HEK293 (cell line): ENCODE results near the gene RUNX1.

Experiments
- CTCF ChIA-PET: fragments of 350-600 bp; formaldehyde crosslinking; extraction: SDS; loops from one replicate; lab custom pipeline; 2021; ENCODE audit warnings: antibody characterized with exemption; lab: Yijun Ruan, JAX
- POLR2A ChIA-PET: fragments of 300-600 bp; formaldehyde crosslinking; extraction: SDS; loops from one replicate; lab custom pipeline; 2020; ENCODE audit warnings: antibody characterized with exemption, inconsistent platforms; lab: Yijun Ruan, JAX
- H3K27ac ChIP-seq: fragments of 200-500 bp; sonication (Bioruptor generic); 2 replicates; pipeline ENCODE4 v1.5.1; 2014; ENCODE audit warnings: low read depth, low read length, control low read depth, inconsistent platforms; ENCODE audit errors: extremely low read depth
- H3K36me3 ChIP-seq, 2 experiments: fragments of 200-500 bp in 1 of 2; sonication (Bioruptor generic) in 1 of 2; 1 replicate in 1 of 2; 2 replicates in 1 of 2; pipeline ENCODE4 v1.5.1; 2014 to 2017; ENCODE audit warnings: inconsistent platforms in 2 of 2, low read length in 2 of 2; ENCODE audit not compliant: control insufficient read depth in 2 of 2, insufficient read depth in 1 of 2
- H3K4me1 ChIP-seq: fragments of 200-500 bp; sonication (Bioruptor generic); 2 replicates; pipeline ENCODE4 v1.5.1; 2014; ENCODE audit warnings: mild to moderate bottlenecking, low read length, inconsistent platforms; ENCODE audit not compliant: control insufficient read depth, insufficient read depth
- H3K4me3 ChIP-seq: 2 replicates; pipeline ENCODE4 v1.5.1; 2011; ENCODE audit warnings: low read depth, mild to moderate bottlenecking, control low read depth, low read length, moderate library complexity
- H3K9me3 ChIP-seq: fragments of 200-500 bp; sonication (Bioruptor generic); 2 replicates; pipeline ENCODE4 v1.5.1; 2014; ENCODE audit warnings: low read depth, low read length, inconsistent platforms; ENCODE audit not compliant: control insufficient read depth, insufficient read depth
- FEZF1 ChIP-seq: fragments of 450-650 bp; formaldehyde crosslinking; IDR thresholded peaks from 2 replicates; pipeline ENCODE4 v1.5.1; 2016; ENCODE audit warnings: missing biosample characterization, missing genetic modification characterization
- KLF1 ChIP-seq: fragments of 450-650 bp; formaldehyde crosslinking; IDR thresholded peaks from 2 replicates; pipeline ENCODE4 v1.5.1; 2016; ENCODE audit warnings: missing biosample characterization, missing genetic modification characterization
- KLF16 ChIP-seq: fragments of 450-650 bp; formaldehyde crosslinking; IDR thresholded peaks from 2 replicates; pipeline ENCODE4 v1.5.1; 2017; ENCODE audit warnings: missing biosample characterization, missing genetic modification characterization
- MZF1 ChIP-seq: fragments of 450-650 bp; formaldehyde crosslinking; IDR thresholded peaks from 2 replicates; pipeline ENCODE4 v1.5.1; 2017; ENCODE audit warnings: missing biosample characterization, missing genetic modification characterization, borderline replicate concordance
- REPIN1 ChIP-seq: fragments of 450-650 bp; formaldehyde crosslinking; IDR thresholded peaks from 2 replicates; pipeline ENCODE4 v1.5.1; 2017; ENCODE audit warnings: missing biosample characterization, missing genetic modification characterization, low read depth
- ZBTB17 ChIP-seq: fragments of 450-650 bp; formaldehyde crosslinking; IDR thresholded peaks from 2 replicates; pipeline ENCODE4 v1.5.1; 2016; ENCODE audit warnings: missing biosample characterization, missing genetic modification characterization
- ZFP3 ChIP-seq: fragments of 450-650 bp; formaldehyde crosslinking; IDR thresholded peaks from 2 replicates; pipeline ENCODE4 v1.5.1; 2016; ENCODE audit warnings: low read depth, missing biosample characterization, missing genetic modification characterization
- ZFP69B ChIP-seq: fragments of 450-650 bp; formaldehyde crosslinking; IDR thresholded peaks from 2 replicates; pipeline ENCODE4 v1.5.1; 2016; ENCODE audit warnings: missing biosample characterization, missing genetic modification characterization
- ZIC2 ChIP-seq: fragments of 450-650 bp; formaldehyde crosslinking; IDR thresholded peaks from 2 replicates; pipeline ENCODE4 v1.5.1; 2016; ENCODE audit warnings: missing biosample characterization, missing genetic modification characterization
- ZNF146 ChIP-seq: fragments of 450-650 bp; formaldehyde crosslinking; IDR thresholded peaks from 2 replicates; pipeline ENCODE4 v1.5.1; 2016; ENCODE audit warnings: missing biosample characterization, missing genetic modification characterization
- ZNF174 ChIP-seq: fragments of 450-650 bp; formaldehyde crosslinking; IDR thresholded peaks from 2 replicates; pipeline ENCODE4 v1.5.0; 2017; ENCODE audit warnings: missing biosample characterization, mild to moderate bottlenecking, missing genetic modification characterization
- ZNF302 ChIP-seq: fragments of 450-650 bp; formaldehyde crosslinking; IDR thresholded peaks from 2 replicates; pipeline ENCODE4 v1.5.1; 2016; ENCODE audit warnings: missing biosample characterization, missing genetic modification characterization, low read depth
- ZNF311 ChIP-seq: fragments of 450-650 bp; formaldehyde crosslinking; IDR thresholded peaks from 2 replicates; pipeline ENCODE4 v1.5.1; 2017; ENCODE audit warnings: missing biosample characterization, missing genetic modification characterization, borderline replicate concordance
- ZNF335 ChIP-seq: fragments of 450-650 bp; formaldehyde crosslinking; conservative IDR thresholded peaks from 2 replicates; pipeline ENCODE4 v1.5.1; 2016; ENCODE audit warnings: missing biosample characterization, missing genetic modification characterization
- ZNF37A ChIP-seq: fragments of 450-650 bp; IDR thresholded peaks from 2 replicates; pipeline ENCODE4 v1.5.1; 2018; ENCODE audit warnings: missing biosample characterization, missing genetic modification characterization
- ZNF416 ChIP-seq: fragments of 450-650 bp; formaldehyde crosslinking; IDR thresholded peaks from 2 replicates; pipeline ENCODE4 v1.5.1; 2016; ENCODE audit warnings: missing biosample characterization, missing genetic modification characterization
- ZNF433 ChIP-seq: fragments of 450-650 bp; formaldehyde crosslinking; IDR thresholded peaks from 2 replicates; pipeline ENCODE4 v1.5.1; 2016; ENCODE audit warnings: missing biosample characterization, missing genetic modification characterization, low read depth
- ZNF514 ChIP-seq: fragments of 450-650 bp; formaldehyde crosslinking; IDR thresholded peaks from 2 replicates; pipeline ENCODE4 v1.5.1; 2016; ENCODE audit warnings: missing biosample characterization, missing genetic modification characterization
- ZNF623 ChIP-seq: fragments of 450-650 bp; formaldehyde crosslinking; IDR thresholded peaks from 2 replicates; pipeline ENCODE4 v1.5.1; 2016; ENCODE audit warnings: missing biosample characterization, missing genetic modification characterization
- ZNF629 ChIP-seq: fragments of 450-650 bp; formaldehyde crosslinking; IDR thresholded peaks from 2 replicates; pipeline ENCODE4 v1.5.1; 2017; ENCODE audit warnings: missing biosample characterization, missing genetic modification characterization
- ZNF670 ChIP-seq: fragments of 450-650 bp; formaldehyde crosslinking; IDR thresholded peaks from 2 replicates; pipeline ENCODE4 v1.5.1; 2016; ENCODE audit warnings: missing biosample characterization, missing genetic modification characterization, low read depth
- ZNF707 ChIP-seq: fragments of 450-650 bp; formaldehyde crosslinking; IDR thresholded peaks from 2 replicates; pipeline ENCODE4 v1.5.1; 2016; ENCODE audit warnings: missing biosample characterization, missing genetic modification characterization
- TF ChIP-seq, protein P1 (sequence below): fragments of 450-650 bp; formaldehyde crosslinking; IDR thresholded peaks from 2 replicates; pipeline ENCODE4 v1.5.1; 2017; ENCODE audit warnings: missing biosample characterization, missing genetic modification characterization
- TF ChIP-seq, protein P2 (sequence below): fragments of 450-650 bp; formaldehyde crosslinking; IDR thresholded peaks from 2 replicates; pipeline ENCODE4 v1.5.1; 2016; ENCODE audit warnings: missing biosample characterization, missing genetic modification characterization
- TF ChIP-seq, protein P3 (sequence below): fragments of 450-650 bp; formaldehyde crosslinking; IDR thresholded peaks from 2 replicates; pipeline ENCODE4 v1.5.1; 2016; ENCODE audit warnings: missing biosample characterization, missing genetic modification characterization

RUNX1 gene

DNA sequence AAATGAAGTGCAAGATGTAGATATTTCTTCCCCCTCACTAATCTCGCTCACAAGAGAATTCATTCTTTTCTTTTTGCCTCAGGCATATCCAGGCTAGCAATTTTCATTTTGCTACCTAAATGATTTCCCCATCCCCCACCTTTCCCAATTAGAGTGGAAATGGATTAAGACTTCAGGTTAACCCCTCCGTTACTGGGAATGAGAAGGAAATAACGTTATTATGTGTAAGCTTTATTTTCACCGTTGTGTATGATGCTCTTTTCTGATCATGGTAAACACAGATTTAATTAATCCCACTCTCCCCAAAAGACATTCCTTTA is 143.9 kb downstream of the RUNX1 start:
- no peak for TF ChIP-seq ZBTB17 (tag by site-specific recombination)
- TF ChIP-seq, protein P1, sequence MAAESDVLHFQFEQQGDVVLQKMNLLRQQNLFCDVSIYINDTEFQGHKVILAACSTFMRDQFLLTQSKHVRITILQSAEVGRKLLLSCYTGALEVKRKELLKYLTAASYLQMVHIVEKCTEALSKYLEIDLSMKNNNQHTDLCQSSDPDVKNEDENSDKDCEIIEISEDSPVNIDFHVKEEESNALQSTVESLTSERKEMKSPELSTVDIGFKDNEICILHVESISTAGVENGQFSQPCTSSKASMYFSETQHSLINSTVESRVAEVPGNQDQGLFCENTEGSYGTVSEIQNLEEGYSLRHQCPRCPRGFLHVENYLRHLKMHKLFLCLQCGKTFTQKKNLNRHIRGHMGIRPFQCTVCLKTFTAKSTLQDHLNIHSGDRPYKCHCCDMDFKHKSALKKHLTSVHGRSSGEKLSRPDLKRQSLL, result no peak
- no peak for TF ChIP-seq ZIC2
- TF ChIP-seq ZNF335, result no peak
- no peak for TF ChIP-seq ZNF433 (tag by site-specific recombination)
- no peak for TF ChIP-seq ZNF302 (tag by site-specific recombination)
- TF ChIP-seq MZF1 (tag by site-specific recombination), result no peak
- Histone ChIP-seq H3K36me3 (no peaks in the 10 kb centered on the region), H3K4me3 (no peak overlapping the region), H3K9me3 (no peaks in the 10 kb centered on the region), H3K4me1 (no peaks in the 10 kb centered on the region), H3K27ac (no peak overlapping the region)
- ChIA-PET POLR2A (no interaction called here), CTCF (interaction anchor here (1.2 kb wide), 1 partner anchor 15 kb away, joined by 3 read pairs; no protein-coding TSS in a partner anchor)

DNA sequence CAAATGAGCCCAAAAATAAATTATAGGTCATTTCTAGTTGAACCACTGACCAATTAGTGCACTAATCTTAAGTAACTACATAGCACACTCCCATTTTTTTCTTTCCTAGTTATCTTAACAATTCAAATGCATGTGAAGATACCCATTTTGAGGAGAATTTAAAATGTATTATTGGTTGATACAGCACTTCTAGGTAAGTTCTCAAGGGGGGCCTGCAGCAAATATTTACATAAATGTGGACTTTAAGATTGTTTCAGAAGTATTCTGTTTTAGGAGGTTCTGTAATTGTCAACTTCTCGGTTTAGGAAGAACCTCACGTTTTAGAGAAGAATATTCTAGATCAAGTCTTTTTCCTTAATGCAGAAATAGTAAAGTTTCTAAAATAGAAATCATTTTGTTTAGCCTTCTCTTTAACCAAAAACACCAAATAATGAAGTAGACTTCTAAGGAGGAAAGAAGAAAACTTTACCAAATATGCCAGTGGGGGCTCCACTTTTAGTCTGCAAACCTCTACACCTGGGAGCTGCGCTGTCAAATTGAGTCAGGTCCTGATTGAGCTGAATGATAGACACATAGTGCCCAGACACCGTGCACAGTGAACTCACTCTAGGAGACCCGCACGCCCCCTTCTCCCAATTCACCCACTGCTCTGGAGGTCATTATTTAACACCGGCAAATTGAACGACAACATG is 144.4 kb downstream of the RUNX1 start:
- Histone ChIP-seq H3K4me1 (no peaks in the 10 kb centered on the region), H3K4me3 (no peak overlapping the region), H3K9me3 (no peaks in the 10 kb centered on the region), H3K36me3 (no peaks in the 10 kb centered on the region), H3K27ac (no peak overlapping the region)
- ChIA-PET CTCF (interaction anchor here (0.8 to 1.2 kb wide), 2 partner anchors 16 to 147 kb away, joined by 3 read pairs; no protein-coding TSS in a partner anchor), POLR2A (no interaction called here)
- TF ChIP-seq ZFP69B (tag by site-specific recombination) (no peak), ZNF670 (no peak), FEZF1 (no peak), ZFP3 (no peak), ZNF311 (tag by site-specific recombination) (no peak), ZNF514 (no peak), ZNF174 (tag by site-specific recombination) (no peak), ZNF623 (tag by site-specific recombination) (no peak), ZNF416 (tag by site-specific recombination) (no peak), KLF16 (tag by site-specific recombination) (no peak), ZNF146 (tag by site-specific recombination) (no peak), ZNF707 (tag by site-specific recombination) (no peak), KLF1 (tag by site-specific recombination) (no peak), ZNF629 (tag by site-specific recombination) (no peak), ZNF37A (tag by site-specific recombination) (no peak), REPIN1 (tag by site-specific recombination) (no peak)
- TF ChIP-seq, protein P2, sequence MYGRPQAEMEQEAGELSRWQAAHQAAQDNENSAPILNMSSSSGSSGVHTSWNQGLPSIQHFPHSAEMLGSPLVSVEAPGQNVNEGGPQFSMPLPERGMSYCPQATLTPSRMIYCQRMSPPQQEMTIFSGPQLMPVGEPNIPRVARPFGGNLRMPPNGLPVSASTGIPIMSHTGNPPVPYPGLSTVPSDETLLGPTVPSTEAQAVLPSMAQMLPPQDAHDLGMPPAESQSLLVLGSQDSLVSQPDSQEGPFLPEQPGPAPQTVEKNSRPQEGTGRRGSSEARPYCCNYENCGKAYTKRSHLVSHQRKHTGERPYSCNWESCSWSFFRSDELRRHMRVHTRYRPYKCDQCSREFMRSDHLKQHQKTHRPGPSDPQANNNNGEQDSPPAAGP, result no peak
- TF ChIP-seq, protein P3, sequence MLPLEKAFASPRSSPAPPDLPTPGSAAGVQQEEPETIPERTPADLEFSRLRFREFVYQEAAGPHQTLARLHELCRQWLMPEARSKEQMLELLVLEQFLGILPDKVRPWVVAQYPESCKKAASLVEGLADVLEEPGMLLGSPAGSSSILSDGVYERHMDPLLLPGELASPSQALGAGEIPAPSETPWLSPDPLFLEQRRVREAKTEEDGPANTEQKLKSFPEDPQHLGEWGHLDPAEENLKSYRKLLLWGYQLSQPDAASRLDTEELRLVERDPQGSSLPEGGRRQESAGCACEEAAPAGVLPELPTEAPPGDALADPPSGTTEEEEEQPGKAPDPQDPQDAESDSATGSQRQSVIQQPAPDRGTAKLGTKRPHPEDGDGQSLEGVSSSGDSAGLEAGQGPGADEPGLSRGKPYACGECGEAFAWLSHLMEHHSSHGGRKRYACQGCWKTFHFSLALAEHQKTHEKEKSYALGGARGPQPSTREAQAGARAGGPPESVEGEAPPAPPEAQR (tag by site-specific recombination), result no peak
